GM18951 (cell line): ENCODE results near the gene LEPROT.
A peak's percentile ranks its signal among the peaks of the same experiment; 100 is the strongest.

Experiments used
- POLR2A ChIP-seq: IDR thresholded peaks from 4 replicates; pipeline ENCODE4 v1.6.1; 2011; ENCODE audit warnings: mild to moderate bottlenecking; ENCODE audit not compliant: insufficient read length, insufficient read depth; ENCODE audit errors: extremely low read depth
- in situ Hi-C: fragments of 300-500 bp; cut with MboI; formaldehyde crosslinking; loops from one replicate; pipeline ENCODE4 v1.12.0; 2022; ENCODE audit warnings: low sequenced_read_pairs, mixed read lengths, inconsistent platforms; ENCODE audit not compliant: unreplicated experiment

Gene LEPROT

GRCh38 chr1:65419681-65420589 lies 533 bp upstream of the LEPROT start:
- TF ChIP-seq POLR2A, result peak; percentile 10
- in situ Hi-C loops, result no loop called here

DNA sequence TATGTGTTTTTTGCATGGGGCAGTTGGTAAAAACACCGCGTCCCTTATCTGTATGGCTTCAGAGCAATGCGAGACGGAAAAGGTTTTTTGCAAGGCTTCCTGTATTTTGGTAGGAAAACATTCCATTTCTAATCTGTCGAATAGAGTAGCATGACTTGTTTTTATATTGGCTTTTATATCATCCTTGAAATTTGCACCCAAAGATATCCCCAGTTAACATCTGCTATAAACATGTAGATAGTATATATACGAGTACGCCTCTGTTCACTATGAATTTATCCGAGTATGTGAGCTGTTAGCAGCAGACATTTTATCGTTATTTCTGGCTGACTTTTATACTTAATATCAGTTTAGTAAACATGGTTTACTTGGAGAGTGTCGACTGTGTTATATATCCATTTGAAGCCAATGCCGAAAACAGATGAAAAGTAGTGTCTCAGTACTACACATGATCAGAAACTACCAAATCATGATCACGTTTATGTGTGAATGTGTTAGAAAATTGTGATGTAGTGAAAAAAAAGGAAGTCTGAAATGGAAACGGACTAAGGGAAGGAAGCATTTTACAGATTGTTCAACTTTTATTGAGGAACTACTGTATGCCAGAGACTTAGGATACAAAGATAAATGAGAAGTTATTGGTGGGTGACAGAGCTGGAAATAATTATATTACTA lies 1.0 kb downstream of the LEPROT start:
- in situ Hi-C loops, result no loop called here
- no peak for TF ChIP-seq POLR2A

DNA sequence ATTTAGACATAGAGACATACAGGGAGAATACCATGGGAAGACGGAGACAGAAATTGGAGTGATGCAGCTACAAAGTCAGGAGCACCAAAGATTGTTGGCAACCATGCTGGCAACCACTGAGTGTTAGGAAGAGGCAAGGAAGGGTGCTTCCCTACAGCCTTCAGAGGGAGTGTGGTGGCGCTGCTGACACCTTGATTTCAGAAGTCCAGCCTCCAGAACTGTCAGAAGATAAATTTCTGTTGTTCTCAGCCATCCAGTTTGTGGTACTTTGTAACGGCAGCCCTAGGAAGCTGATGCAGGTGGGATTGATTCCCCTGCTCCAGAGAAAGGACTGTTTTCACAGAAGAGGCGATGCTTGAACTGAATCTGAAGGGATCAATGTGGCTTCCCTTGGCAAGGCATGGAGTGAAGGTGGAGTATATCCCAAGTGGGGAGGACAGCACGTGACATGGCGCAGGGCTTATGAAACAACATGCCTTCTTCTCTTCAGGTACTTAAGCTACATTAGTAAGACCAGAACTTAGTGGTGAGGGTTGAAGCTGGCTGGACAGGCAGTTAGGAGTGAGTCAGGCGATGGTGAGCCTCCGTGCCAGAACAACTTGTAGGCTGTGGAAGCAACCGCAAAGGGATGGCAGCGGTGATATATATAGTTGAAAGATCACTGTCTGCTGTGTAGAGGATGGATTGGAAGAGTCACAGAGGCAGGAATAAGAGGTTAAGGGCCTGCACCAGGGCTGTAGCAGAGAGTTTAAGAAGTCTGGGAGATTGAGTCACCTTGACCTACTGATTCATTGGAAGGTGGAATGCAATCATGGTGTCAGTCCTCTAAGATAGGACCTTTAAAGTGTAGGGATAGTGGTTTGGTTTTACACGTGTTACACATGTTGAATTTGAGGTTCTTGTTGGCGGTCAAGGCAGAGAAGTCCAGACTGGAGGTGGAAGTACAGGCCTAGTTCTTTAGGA lies 2.1 kb downstream of the LEPROT start:
- in situ Hi-C loops, result no loop called here
- no peak for TF ChIP-seq POLR2A

- in situ Hi-C loops, result no loop called here
These were observed 3.6 kb downstream of the LEPROT start for GRCh38 chr1:65423884-65424572.

DNA sequence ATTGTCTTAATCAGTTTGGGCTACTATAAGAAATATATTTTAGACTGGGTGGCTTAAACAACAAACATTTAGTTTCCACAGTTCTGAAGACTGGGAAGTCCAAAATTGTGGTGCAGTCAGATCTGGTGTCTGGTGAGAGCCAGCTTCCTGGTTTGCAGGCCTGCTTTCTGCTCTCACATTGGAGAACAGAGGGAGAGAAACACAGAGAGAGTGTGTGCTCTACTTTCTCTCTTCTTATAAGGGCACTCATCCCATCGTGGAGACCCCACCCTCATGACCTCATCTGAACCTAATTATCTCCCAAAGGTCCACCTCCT lies 4.1 kb downstream of the LEPROT start:
- TF ChIP-seq POLR2A, result no peak
- in situ Hi-C loops, result no loop called here

More at GRCh38 chr1:65423884-65424572, 3.6 kb downstream of the LEPROT start:
- TF ChIP-seq POLR2A, result no peak

DNA sequence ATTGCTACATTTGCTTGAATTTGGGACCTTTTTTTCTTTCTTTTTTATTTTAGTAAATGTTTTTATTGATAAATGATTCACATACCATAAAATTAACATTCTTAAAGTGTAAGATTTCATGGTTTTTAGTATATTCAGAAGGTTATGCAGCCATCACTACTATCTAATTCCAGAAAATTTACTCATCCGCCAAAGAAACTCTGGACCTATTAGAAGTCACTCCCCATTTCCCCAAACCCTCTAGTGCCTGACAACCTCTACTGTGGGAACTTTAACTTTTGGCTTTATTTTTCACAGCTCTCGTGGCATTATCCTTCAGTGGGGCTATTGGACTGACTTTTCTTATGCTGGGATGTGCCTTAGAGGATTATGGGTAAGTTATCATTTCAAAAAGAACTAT lies 4.5 kb downstream of the LEPROT start:
- TF ChIP-seq POLR2A, result no peak
- in situ Hi-C loops, result no loop called here

DNA sequence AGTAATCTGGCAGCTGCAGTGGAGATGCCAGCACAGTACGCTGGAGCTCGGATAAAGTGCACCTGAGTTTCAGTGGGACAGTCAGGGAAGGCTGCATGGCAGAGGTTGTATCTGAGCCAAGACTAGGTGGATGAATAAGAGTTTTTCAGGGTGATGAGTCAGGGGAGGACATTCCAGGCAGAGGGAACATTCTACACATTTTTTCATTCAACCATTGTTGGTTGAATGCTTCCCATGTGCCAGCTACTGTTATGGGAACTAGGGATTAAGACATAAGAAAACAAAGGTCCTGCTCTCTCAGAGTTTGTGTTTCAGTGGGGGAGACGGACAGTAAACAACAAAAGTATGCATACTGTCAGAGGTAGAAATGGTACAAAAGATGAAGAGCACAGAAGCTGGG lies 5.2 kb downstream of the LEPROT start:
- TF ChIP-seq POLR2A, result no peak
- in situ Hi-C loops, result no loop called here

DNA sequence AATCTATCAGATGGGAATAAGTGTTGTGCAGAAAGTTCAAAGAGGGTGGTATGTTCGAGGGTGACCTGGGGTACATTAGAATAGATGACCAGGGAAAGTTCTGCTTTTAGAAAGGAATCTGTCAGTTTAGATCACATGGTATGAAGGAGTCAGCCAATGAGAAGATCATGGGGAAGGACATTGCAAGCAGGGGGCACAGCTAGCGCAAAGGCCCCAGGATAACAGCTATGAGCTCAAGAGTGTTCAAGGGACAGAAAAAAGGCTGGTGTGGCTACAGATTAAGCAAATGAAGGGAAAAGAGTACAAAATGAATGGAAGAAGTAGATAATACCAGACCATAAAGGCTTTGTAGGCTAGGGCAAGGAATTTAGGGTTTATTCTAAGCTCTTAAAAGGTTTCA lies 8.6 kb downstream of the LEPROT start:
- no peak for TF ChIP-seq POLR2A
- in situ Hi-C loops, result no loop called here

- no peak for TF ChIP-seq POLR2A
- in situ Hi-C loops, result no loop called here
These were observed 9.3 kb downstream of the LEPROT start for GRCh38 chr1:65429806-65430205.

GRCh38 chr1:65431111-65431705 lies 10.7 kb downstream of the LEPROT start:
- in situ Hi-C loops, result no loop called here
- TF ChIP-seq POLR2A, result no peak

DNA sequence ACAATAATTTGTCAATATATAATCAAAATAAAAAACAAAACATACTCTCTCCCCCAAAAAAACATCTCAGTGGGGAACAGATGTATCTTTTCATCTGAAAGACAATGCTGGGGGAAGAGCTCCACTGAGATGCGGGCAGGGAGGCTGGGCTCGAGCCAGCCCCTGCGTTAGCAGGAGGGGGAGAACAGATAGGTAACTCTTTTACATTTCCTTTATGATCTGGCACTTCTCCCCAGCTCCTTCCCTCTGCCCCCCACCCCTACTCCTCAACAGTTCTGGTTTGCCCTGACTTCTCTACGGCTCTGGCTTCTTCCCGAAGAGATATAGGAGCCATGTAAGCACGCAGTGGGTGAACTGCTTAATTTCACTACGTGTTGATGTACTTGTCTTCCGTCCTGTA lies 12.4 kb downstream of the LEPROT start:
- in situ Hi-C loops, result no loop called here
- no peak for TF ChIP-seq POLR2A

- in situ Hi-C loops, result no loop called here
- no peak for TF ChIP-seq POLR2A
These were observed 13.8 kb downstream of the LEPROT start for GRCh38 chr1:65434255-65434654.
